Upper lobe of right lung (tissue), 1 donor: ENCODE data around the gene ERG. TPM values are rescaled to one million over a fixed set of nuclear protein-coding genes. Genes with fewer than 3 reads are reported as not detected.

Experiments
- ATAC-seq: fragments of 200-7000 bp; cut with Tn5 transposase; one replicate; pipeline ENCODE4 v1.9.1; 2020; ENCODE audit warnings: mild to moderate bottlenecking, moderate library complexity
- DNase-seq: peaks from one replicate; pipeline ENCODE4 v3.0.0-alpha.2; 2020
- H3K27ac ChIP-seq: fragments of 200-600 bp; one replicate; pipeline ENCODE4 v1.8.0; 2022
- H3K27me3 ChIP-seq: fragments of 200-600 bp; one replicate; pipeline ENCODE4 v1.8.0; 2022; ENCODE audit warnings: mild to moderate bottlenecking
- H3K36me3 ChIP-seq: fragments of 200-600 bp; one replicate; pipeline ENCODE4 v1.8.0; 2022
- H3K4me1 ChIP-seq: fragments of 200-600 bp; one replicate; pipeline ENCODE4 v1.8.0; 2022
- H3K4me3 ChIP-seq: fragments of 200-600 bp; one replicate; pipeline ENCODE4 v1.8.0; 2022; ENCODE audit warnings: mild to moderate bottlenecking
- H3K9me3 ChIP-seq: fragments of 200-600 bp; one replicate; pipeline ENCODE4 v1.8.0; 2022
- intact Hi-C: fragments of 100-400 bp; cut with DNase I; formaldehyde crosslinking; loops from one replicate; pipeline ENCODE4 v1.11.0; 2022
- total RNA-seq: library from RNA; stranded (reverse); fragmentation: NEBNext Ultra II Directional; extraction: Animal tissue kit (Norgen Biotek cat#: 25700); gene quantifications from one replicate; pipeline ENCODE4 v1.2.1, GENCODE V29; 2021
- TF ChIP-seq, protein P1 (sequence below): fragments of 200-600 bp; IDR thresholded peaks from one replicate; pipeline ENCODE4 v1.8.0; 2022; ENCODE audit warnings: antibody characterized with exemption
- donor health status: DM: no; HTN: yes; CAD: no; lungs with severe emphysema.

ERG gene
- total RNA-seq, 1 donor from 2014 or later, result 36.7 TPM

- H3K27me3 ChIP-seq, result peaks cover 2% of the 10 kb centered on the region
- no peaks in the 10 kb centered on the region for H3K36me3 ChIP-seq
- intact Hi-C loops, result no loop called here
- H3K9me3 ChIP-seq, result no peaks in the 10 kb centered on the region
- no peak for ATAC-seq
- peaks cover 6% of the 10 kb centered on the region for H3K4me1 ChIP-seq
- TF ChIP-seq, protein P1, sequence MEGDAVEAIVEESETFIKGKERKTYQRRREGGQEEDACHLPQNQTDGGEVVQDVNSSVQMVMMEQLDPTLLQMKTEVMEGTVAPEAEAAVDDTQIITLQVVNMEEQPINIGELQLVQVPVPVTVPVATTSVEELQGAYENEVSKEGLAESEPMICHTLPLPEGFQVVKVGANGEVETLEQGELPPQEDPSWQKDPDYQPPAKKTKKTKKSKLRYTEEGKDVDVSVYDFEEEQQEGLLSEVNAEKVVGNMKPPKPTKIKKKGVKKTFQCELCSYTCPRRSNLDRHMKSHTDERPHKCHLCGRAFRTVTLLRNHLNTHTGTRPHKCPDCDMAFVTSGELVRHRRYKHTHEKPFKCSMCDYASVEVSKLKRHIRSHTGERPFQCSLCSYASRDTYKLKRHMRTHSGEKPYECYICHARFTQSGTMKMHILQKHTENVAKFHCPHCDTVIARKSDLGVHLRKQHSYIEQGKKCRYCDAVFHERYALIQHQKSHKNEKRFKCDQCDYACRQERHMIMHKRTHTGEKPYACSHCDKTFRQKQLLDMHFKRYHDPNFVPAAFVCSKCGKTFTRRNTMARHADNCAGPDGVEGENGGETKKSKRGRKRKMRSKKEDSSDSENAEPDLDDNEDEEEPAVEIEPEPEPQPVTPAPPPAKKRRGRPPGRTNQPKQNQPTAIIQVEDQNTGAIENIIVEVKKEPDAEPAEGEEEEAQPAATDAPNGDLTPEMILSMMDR, result no peak
- DNase-seq, result no peak
- H3K27ac ChIP-seq, result no peak overlapping the region
- no peak overlapping the region for H3K4me3 ChIP-seq
Observed at GRCh38 chr21:38479641-38480525, 18.4 kb downstream of the ERG start.

DNA sequence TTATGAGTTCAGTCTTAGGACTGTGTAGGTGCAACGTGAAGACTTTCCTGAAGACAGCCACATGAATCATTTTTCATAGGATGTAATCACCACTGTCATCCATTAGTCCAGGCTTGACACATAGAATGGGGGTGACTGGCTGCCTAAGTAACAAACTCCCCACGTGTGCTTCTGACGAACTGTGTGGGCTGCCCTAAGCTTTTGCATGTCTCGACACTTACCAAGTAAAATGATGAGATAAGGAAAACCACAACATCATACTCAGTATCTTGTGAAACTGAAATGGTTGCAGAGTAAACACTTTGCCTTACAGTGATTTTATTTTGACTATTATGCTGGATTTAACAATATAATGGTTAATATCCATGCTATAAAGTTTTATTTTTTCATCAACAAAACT is 19.5 kb downstream of the ERG start:
- H3K4me1 ChIP-seq, result peaks cover 6% of the 10 kb centered on the region
- TF ChIP-seq, protein P1, result no peak
- peaks cover 5% of the 10 kb centered on the region for H3K27me3 ChIP-seq
- no peak overlapping the region for H3K27ac ChIP-seq
- H3K9me3 ChIP-seq, result no peaks in the 10 kb centered on the region
- ATAC-seq (peak; percentile 6), DNase-seq (no peak)
- no peak overlapping the region for H3K4me3 ChIP-seq
- intact Hi-C loops, result no loop called here
- H3K36me3 ChIP-seq, result no peaks in the 10 kb centered on the region

GRCh38 chr21:38477226-38477625 is 21.1 kb downstream of the ERG start:
- TF ChIP-seq, protein P1, result no peak
- ATAC-seq (no peak), DNase-seq (no peak)
- Histone ChIP-seq H3K27me3 (peaks cover 5% of the 10 kb centered on the region), H3K4me3 (no peak overlapping the region), H3K4me1 (peaks cover 6% of the 10 kb centered on the region), H3K9me3 (no peaks in the 10 kb centered on the region), H3K36me3 (no peaks in the 10 kb centered on the region), H3K27ac (no peak overlapping the region)
- intact Hi-C loops, result no loop called here

- DNase-seq (no peak), ATAC-seq (peak; percentile 76)
- Histone ChIP-seq H3K36me3 (no peaks in the 10 kb centered on the region), H3K4me1 (peaks cover 6% of the 10 kb centered on the region), H3K9me3 (no peaks in the 10 kb centered on the region), H3K27ac (peak overlapping the region; percentile 58), H3K4me3 (no peak overlapping the region), H3K27me3 (peaks cover 5% of the 10 kb centered on the region)
- intact Hi-C loops, result no loop called here
- TF ChIP-seq, protein P1, result no peak
Observed at GRCh38 chr21:38476385-38476784, 21.9 kb downstream of the ERG start.

DNA sequence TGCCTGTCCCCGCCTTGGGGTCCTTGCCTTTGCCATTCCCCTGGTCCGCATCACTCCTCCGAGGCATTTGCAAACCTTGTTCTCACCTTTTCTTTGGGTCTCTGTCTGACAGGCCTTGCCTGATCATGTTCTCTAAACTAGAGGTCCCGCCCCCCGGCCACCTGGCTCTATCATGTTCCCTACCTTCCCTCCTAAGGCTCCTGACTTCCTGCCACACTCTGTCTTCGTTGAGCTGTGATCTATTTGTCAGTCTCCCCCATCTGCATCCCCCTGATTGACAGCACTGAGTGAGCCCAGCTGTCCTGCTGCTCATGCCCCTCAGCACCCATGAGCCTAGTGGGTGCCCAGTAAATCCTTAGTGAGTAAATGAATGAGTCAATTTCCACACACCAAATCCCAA is 22.8 kb downstream of the ERG start:
- TF ChIP-seq, protein P1, result no peak
- intact Hi-C loops, result no loop called here
- Histone ChIP-seq H3K9me3 (no peaks in the 10 kb centered on the region), H3K36me3 (no peaks in the 10 kb centered on the region), H3K27me3 (peaks cover 5% of the 10 kb centered on the region), H3K27ac (peak overlapping the region; percentile 58), H3K4me3 (no peak overlapping the region), H3K4me1 (peaks cover 6% of the 10 kb centered on the region)
- ATAC-seq (no peak), DNase-seq (no peak)
